OCI-LY3 (cell line): Measurements from ENCODE around the gene TMED8.

Experiments
- H2AFZ ChIP-seq: fragments of 200-600, 300-600 bp; shearing (Covaris generic); 2 replicates; pipeline ENCODE4 v1.6.0; 2014; ENCODE audit warnings: antibody characterized with exemption, low read depth, low read length
- H3K27ac ChIP-seq: fragments of 200-600, 300-600 bp; sonication (generic); 2 replicates; pipeline ENCODE4 v1.5.1; 2014; ENCODE audit warnings: mild to moderate bottlenecking, low read length, moderate library complexity, mixed read lengths
- H3K27me3 ChIP-seq: fragments of 200-600, 300-600 bp; sonication (generic); 2 replicates; pipeline ENCODE4 v1.6.1; 2014; ENCODE audit warnings: low read depth, low read length, mixed read lengths
- H3K36me3 ChIP-seq: fragments of 200-600, 300-600 bp; sonication (generic); replicated peaks from 2 replicates; pipeline ENCODE3; 2014; ENCODE audit warnings: low read depth, low read length, mixed read lengths
- H3K4me1 ChIP-seq: fragments of 300-600, 200-600 bp; sonication (generic); 2 replicates; pipeline ENCODE4 v1.6.1; 2014; ENCODE audit warnings: low read length, mixed read lengths
- H3K4me2 ChIP-seq: fragments of 200-600, 300-600 bp; sonication (generic); 2 replicates; pipeline ENCODE4 v1.6.1; 2014; ENCODE audit warnings: low read length, mixed read lengths
- H3K4me3 ChIP-seq: fragments of 300-600, 200-600 bp; sonication (generic); 2 replicates; pipeline ENCODE4 v1.5.1; 2014; ENCODE audit warnings: antibody characterized with exemption, mild to moderate bottlenecking, low read length, moderate library complexity
- H3K79me2 ChIP-seq: fragments of 300-600, 200-600 bp; shearing (Covaris generic); 2 replicates; pipeline ENCODE4 v1.6.1; 2014; ENCODE audit warnings: mild to moderate bottlenecking, low read length, mixed read lengths
- H3K9ac ChIP-seq: fragments of 300-600, 200-600 bp; shearing (Covaris generic); 2 replicates; pipeline ENCODE4 v1.6.0; 2014; ENCODE audit warnings: mild to moderate bottlenecking, low read length, moderate library complexity
- H3K9me3 ChIP-seq: fragments of 200-600, 300-600 bp; shearing (Covaris generic); 2 replicates; pipeline ENCODE4 v1.6.1; 2014; ENCODE audit warnings: low read length, mixed read lengths; ENCODE audit not compliant: insufficient read depth
- H4K20me1 ChIP-seq: fragments of 200-600, 300-600 bp; sonication (generic); 2 replicates; pipeline ENCODE4 v1.6.1; 2016; ENCODE audit warnings: low read length, mixed read lengths; ENCODE audit not compliant: insufficient read depth
- EZH2phosphoT487 ChIP-seq: fragments of 200-600 bp; shearing (Covaris generic); IDR thresholded peaks from 2 replicates; pipeline ENCODE4 v1.6.1; 2018; ENCODE audit warnings: antibody characterized with exemption, mixed run types, low read depth
- TF ChIP-seq, protein P1 (sequence below): fragments of 200-600, 300-600 bp; sonication (generic); IDR thresholded peaks from 2 replicates; pipeline ENCODE4 v1.5.1; 2014; ENCODE audit warnings: antibody characterized with exemption, low read length, low read depth

TMED8 gene

DNA sequence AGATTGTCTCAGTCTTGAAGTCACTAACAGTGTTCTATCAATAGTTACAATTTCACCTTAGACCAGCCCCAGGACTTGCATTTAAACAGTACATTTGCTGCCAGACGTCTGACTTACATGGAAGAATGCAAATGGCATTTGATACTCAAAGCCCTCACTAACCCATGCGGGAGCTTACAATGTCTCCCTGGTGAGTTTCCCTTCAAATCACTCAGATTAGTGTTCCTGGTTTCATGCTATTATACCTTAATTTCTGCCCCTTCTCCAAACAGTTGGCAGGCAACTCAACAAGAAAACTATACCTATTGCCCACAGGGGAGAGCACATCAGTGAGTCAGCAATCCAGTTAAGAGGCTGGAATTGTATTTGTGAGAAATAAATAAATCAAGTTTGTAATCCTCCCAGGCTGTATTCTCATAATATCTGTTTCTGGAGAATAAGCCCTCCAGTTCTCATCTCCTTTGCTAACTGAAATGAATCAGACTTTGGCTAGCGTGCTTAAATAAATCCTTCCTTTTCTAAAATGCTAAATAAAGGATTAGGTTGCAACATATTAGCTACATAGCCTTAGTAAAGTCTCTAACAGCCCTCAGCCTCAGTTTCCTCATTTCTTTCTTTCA lies 32.4 kb downstream of the TMED8 start:
- H3K27me3 ChIP-seq: no peaks in the 10 kb centered on the region
- H4K20me1 ChIP-seq: no peaks in the 10 kb centered on the region
- peaks cover 30% of the 10 kb centered on the region for H3K36me3 ChIP-seq
- TF ChIP-seq EZH2phosphoT487: no peak
- TF ChIP-seq, protein P1, sequence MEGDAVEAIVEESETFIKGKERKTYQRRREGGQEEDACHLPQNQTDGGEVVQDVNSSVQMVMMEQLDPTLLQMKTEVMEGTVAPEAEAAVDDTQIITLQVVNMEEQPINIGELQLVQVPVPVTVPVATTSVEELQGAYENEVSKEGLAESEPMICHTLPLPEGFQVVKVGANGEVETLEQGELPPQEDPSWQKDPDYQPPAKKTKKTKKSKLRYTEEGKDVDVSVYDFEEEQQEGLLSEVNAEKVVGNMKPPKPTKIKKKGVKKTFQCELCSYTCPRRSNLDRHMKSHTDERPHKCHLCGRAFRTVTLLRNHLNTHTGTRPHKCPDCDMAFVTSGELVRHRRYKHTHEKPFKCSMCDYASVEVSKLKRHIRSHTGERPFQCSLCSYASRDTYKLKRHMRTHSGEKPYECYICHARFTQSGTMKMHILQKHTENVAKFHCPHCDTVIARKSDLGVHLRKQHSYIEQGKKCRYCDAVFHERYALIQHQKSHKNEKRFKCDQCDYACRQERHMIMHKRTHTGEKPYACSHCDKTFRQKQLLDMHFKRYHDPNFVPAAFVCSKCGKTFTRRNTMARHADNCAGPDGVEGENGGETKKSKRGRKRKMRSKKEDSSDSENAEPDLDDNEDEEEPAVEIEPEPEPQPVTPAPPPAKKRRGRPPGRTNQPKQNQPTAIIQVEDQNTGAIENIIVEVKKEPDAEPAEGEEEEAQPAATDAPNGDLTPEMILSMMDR: no peak
- no peak overlapping the region for H3K9ac ChIP-seq
- H3K4me1 ChIP-seq: peaks cover 17% of the 10 kb centered on the region
- H3K27ac ChIP-seq: no peak overlapping the region
- no peaks in the 10 kb centered on the region for H3K9me3 ChIP-seq
- no peak overlapping the region for H3K4me2 ChIP-seq
- H2AFZ ChIP-seq: no peak overlapping the region
- H3K79me2 ChIP-seq: no peaks in the 10 kb centered on the region
- H3K4me3 ChIP-seq: no peak overlapping the region

DNA sequence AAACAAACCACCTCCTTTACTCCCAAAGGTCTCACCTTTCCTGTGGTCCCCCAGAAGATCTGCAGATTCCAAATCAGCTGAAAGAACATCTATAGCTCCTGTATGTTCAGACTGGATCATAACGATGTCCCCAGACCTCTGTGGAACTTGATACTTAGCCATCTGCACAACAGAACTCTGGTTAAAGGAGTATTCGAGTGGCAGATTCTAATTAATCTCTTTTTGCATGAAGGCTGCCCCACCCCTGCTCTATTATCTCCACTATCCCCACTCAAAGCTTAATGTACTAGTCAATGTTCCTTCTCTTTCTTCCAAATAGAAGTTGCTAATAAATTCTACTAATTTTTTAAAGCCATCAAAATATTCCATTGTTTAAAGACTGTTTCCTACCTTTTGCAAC lies 33.2 kb downstream of the TMED8 start:
- no peak overlapping the region for H3K9ac ChIP-seq
- TF ChIP-seq, protein P1: no peak
- TF ChIP-seq EZH2phosphoT487: no peak
- peaks cover 16% of the 10 kb centered on the region for H3K4me1 ChIP-seq
- H3K9me3 ChIP-seq: no peaks in the 10 kb centered on the region
- no peak overlapping the region for H3K4me2 ChIP-seq
- H3K4me3 ChIP-seq: no peak overlapping the region
- no peak overlapping the region for H2AFZ ChIP-seq
- no peaks in the 10 kb centered on the region for H4K20me1 ChIP-seq
- no peaks in the 10 kb centered on the region for H3K27me3 ChIP-seq
- no peak overlapping the region for H3K27ac ChIP-seq
- peaks cover 25% of the 10 kb centered on the region for H3K36me3 ChIP-seq
- H3K79me2 ChIP-seq: no peaks in the 10 kb centered on the region

DNA sequence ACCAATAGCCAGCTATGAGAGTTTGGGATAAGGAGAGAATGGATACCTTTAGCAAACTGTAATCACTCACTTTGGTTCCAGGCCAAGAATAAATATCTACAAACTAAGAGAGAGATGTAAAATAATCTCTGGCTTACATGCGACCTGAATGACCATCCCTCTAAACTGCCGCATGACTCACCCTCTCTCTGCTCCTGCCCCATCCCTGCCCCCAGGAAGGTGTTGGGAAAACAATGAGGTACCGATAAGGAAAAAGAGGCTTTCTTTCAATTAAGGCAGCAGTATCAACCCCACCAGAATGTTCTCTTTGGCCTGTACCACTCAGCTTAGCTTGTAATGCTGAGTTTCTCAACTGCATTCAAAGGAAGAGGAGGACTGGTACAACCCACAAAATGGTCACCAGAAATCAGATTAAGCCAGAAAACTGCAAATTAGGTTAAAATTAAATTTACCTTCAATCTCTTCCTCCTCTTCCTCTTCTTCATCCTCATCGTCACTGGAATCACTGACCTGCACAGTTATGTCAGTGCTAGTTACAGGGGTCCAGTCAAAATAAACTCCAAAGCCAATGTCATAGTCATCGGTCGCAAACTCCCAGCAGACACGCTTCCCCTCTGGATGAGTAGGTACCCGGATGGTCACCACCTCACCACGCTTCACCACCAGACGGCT lies 34.0 kb downstream of the TMED8 start:
- no peaks in the 10 kb centered on the region for H4K20me1 ChIP-seq
- TF ChIP-seq EZH2phosphoT487: no peak
- TF ChIP-seq, protein P1: no peak
- H3K79me2 ChIP-seq: no peaks in the 10 kb centered on the region
- no peak overlapping the region for H3K27ac ChIP-seq
- H3K9ac ChIP-seq: no peak overlapping the region
- H3K36me3 ChIP-seq: peaks cover 21% of the 10 kb centered on the region
- H3K4me1 ChIP-seq: peaks cover 9% of the 10 kb centered on the region
- no peak overlapping the region for H3K4me3 ChIP-seq
- H3K27me3 ChIP-seq: no peaks in the 10 kb centered on the region
- H3K4me2 ChIP-seq: no peak overlapping the region
- no peak overlapping the region for H2AFZ ChIP-seq
- no peaks in the 10 kb centered on the region for H3K9me3 ChIP-seq

DNA sequence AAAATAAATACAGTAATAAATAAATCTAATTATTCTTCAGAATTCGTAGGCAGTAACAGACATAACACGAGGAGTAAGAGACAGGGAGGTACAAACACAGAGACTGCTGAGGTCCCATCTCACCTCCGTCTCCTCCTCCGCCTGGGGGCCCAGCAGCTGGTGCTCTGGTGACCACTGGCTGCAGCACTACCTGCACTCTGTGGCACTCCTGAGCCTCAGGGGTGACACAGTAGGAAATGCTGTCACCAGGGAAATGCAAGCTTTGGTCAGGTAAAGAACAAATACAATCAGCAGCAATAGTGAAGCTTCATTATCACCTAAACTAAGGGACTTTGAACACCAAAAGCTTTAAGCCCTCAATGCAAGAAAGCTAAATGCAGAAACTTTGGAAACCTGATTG lies 36.5 kb downstream of the TMED8 start:
- no peak overlapping the region for H3K4me3 ChIP-seq
- no peak overlapping the region for H2AFZ ChIP-seq
- no peak overlapping the region for H3K27ac ChIP-seq
- no peaks in the 10 kb centered on the region for H4K20me1 ChIP-seq
- H3K36me3 ChIP-seq: peaks cover 24% of the 10 kb centered on the region
- no peaks in the 10 kb centered on the region for H3K27me3 ChIP-seq
- no peaks in the 10 kb centered on the region for H3K4me1 ChIP-seq
- no peak overlapping the region for H3K4me2 ChIP-seq
- no peak overlapping the region for H3K9ac ChIP-seq
- no peaks in the 10 kb centered on the region for H3K79me2 ChIP-seq
- no peak for TF ChIP-seq EZH2phosphoT487
- TF ChIP-seq, protein P1: no peak
- H3K9me3 ChIP-seq: no peaks in the 10 kb centered on the region
